ENCODE results near the gene CREB5. TPM values are rescaled to one million over a fixed set of nuclear protein-coding genes. Genes with fewer than 3 reads are reported as not detected.

CREB5 gene
- total and polyA plus RNA-seq, 2 of the 13 experiments (the other 11 are each of a cell fraction or from before 2014, with no cell fraction given) = 0.38 to 0.71 TPM

GRCh38 chr7:28645866-28646265 is 233.5 kb downstream of the CREB5 start:
- FAIRE-seq (no peak), ATAC-seq (no peak)
- CTCF ChIA-PET (ENCODE audit: low intra/inter-chr PET ratio, low total read pairs) = no interaction called here
- TF ChIP-seq IKZF1 (IDR thresholded peaks at IDR 0.05) (no peak), RNF2 (conservative IDR thresholded peaks at IDR 0.05; ENCODE audit: low read depth) (no peak), GABPB1 (CRISPR knock-in tag; IDR thresholded peaks at IDR 0.05) (no peak), ZNF576 (CRISPR knock-in tag; IDR thresholded peaks at IDR 0.05) (no peak), PRDM15 (CRISPR knock-in tag; IDR thresholded peaks at IDR 0.05) (no peak), YY1 (IDR thresholded peaks at IDR 0.05; ENCODE audit: insufficient read depth, insufficient replicate concordance, low read depth, low read length) (no peak), E2F2 (CRISPR knock-in tag; IDR thresholded peaks at IDR 0.05; ENCODE audit: borderline replicate concordance) (no peak), HNF1B (CRISPR knock-in tag; IDR thresholded peaks at IDR 0.05) (no peak), ZNF503 (CRISPR knock-in tag; IDR thresholded peaks at IDR 0.05) (no peak), ATRX (CRISPR knock-in tag; IDR thresholded peaks at IDR 0.05; ENCODE audit: borderline replicate concordance) (no peak), ZNF770 (CRISPR knock-in tag; IDR thresholded peaks at IDR 0.05) (no peak), HNRNPLL (IDR thresholded peaks at IDR 0.05; ENCODE audit: low read depth, low read length, poor library complexity, severe bottlenecking) (no peak), HOXA5 (CRISPR knock-in tag; IDR thresholded peaks at IDR 0.05) (no peak), KDM1A (CRISPR knock-in tag; IDR thresholded peaks at IDR 0.05) (no peak)

More at GRCh38 chr7:28645866-28646265, 233.5 kb downstream of the CREB5 start:
- no peak overlapping the region for H2AFZ ChIP-seq (ENCODE audit: low read length)
- H3K9ac ChIP-seq (ENCODE audit: insufficient read depth, low read depth, low read length) = no peak overlapping the region
- H3K4me2 ChIP-seq (ENCODE audit: low read depth, low read length) = no peak overlapping the region
- H3K79me2 ChIP-seq (ENCODE audit: insufficient read depth, low read length) = no peaks in the 10 kb centered on the region
- no peaks in the 10 kb centered on the region for H3K9me3 ChIP-seq (ENCODE audit: low read length)
- no peaks in the 10 kb centered on the region for H3K4me1 ChIP-seq (ENCODE audit: insufficient read depth, low read length)
- no peak for DNase-seq (ENCODE audit: low spot score)
- no peaks in the 10 kb centered on the region for H3K36me3 ChIP-seq (replicated peaks in 1 of 2; ENCODE audit: control insufficient read depth in 1 of 2, insufficient read depth in 2 of 2, low read length in 2 of 2)
- H4K20me1 ChIP-seq (ENCODE audit: insufficient read depth, low read length) = no peaks in the 10 kb centered on the region
- BruUV-seq (replicated peaks) = no TSS peak
- H3K4me3 ChIP-seq (replicated peaks in 1 of 3; ENCODE audit: insufficient read depth in 1 of 3, low read depth in 2 of 3, low read length in 3 of 3) = no peak overlapping the region
- 0% methylated on average over 1 of the region's 1 CpG for WGBS (ENCODE audit: low lambda C conversion rate)
- POLR2A ChIA-PET = no interaction called here
- in situ Hi-C loops (cut with HindIII; ENCODE audit: extremely low pct_ligation_motif_present, low pct_unique_long_range_greater_than_20kb) = no loop called here
- intact Hi-C loops (cut with micrococcal nuclease; ENCODE audit: unreplicated experiment) = no loop called here
- no peak overlapping the region for H3K27ac ChIP-seq (ENCODE audit: extremely low read length, insufficient read depth, low read length)
- H3K27me3 ChIP-seq (ENCODE audit: control insufficient read depth in 1 of 2, insufficient read depth in 2 of 2, low read length in 2 of 2) = peaks cover 0 to 13% of the 10 kb centered on the region in 2 experiments; a peak in 1 of 5 replicates
